Measurements from ENCODE around the gene PPP4R4. TPM values are rescaled to one million over a fixed set of nuclear protein-coding genes. Genes with fewer than 3 reads are reported as not detected.

The PPP4R4 gene
- total and polyA plus RNA-seq, 2 experiments from 2014 or later = 3.0 to 11.1 TPM

DNA sequence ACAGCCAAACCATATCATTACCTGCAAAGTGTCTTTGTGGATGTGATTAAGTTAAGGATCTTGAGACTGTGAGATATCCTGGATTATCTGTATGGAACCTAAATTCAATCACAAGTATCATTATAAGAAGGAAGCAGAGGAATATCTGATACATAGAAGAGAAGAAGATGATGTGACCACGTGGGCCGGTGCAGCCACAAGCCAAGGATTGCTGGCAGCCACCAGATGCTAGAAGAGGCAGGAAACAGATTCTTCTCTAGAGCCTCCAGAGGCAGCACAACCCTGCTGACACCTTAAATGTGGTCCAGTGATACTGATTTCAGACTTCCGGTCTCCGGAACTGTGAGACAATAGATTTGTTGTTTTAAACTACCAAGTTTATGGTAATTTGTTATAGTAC is 38.6 kb upstream of the PPP4R4 start:
- Histone ChIP-seq H3K4me2 (no peak overlapping the region), H3K36me3 (ENCODE audit: insufficient read depth) (no peaks in the 10 kb centered on the region), H3K4me3 (no peak overlapping the region), H3K27ac (ENCODE audit: low read depth) (no peak overlapping the region), H3K27me3 (ENCODE audit: insufficient read depth) (no peaks in the 10 kb centered on the region), H3K79me2 (replicated peaks; ENCODE audit: insufficient read depth) (no peaks in the 10 kb centered on the region), H3K9me2 (ENCODE audit: insufficient read depth) (no peaks in the 10 kb centered on the region), H4K20me1 (replicated peaks; ENCODE audit: insufficient read depth) (no peaks in the 10 kb centered on the region), H2AFZ (no peak overlapping the region), H3K4me1 (ENCODE audit: insufficient read depth) (peaks cover 9% of the 10 kb centered on the region), H3F3A (replicated peaks; ENCODE audit: low read depth) (no peaks in the 10 kb centered on the region)
- ATAC-seq (no peak), DNase-seq (ENCODE audit: low spot score) (no peak)
- peaks cover 21% of the 10 kb centered on the region for H3K9me3 Mint-ChIP-seq
- TF ChIP-seq, protein P1, sequence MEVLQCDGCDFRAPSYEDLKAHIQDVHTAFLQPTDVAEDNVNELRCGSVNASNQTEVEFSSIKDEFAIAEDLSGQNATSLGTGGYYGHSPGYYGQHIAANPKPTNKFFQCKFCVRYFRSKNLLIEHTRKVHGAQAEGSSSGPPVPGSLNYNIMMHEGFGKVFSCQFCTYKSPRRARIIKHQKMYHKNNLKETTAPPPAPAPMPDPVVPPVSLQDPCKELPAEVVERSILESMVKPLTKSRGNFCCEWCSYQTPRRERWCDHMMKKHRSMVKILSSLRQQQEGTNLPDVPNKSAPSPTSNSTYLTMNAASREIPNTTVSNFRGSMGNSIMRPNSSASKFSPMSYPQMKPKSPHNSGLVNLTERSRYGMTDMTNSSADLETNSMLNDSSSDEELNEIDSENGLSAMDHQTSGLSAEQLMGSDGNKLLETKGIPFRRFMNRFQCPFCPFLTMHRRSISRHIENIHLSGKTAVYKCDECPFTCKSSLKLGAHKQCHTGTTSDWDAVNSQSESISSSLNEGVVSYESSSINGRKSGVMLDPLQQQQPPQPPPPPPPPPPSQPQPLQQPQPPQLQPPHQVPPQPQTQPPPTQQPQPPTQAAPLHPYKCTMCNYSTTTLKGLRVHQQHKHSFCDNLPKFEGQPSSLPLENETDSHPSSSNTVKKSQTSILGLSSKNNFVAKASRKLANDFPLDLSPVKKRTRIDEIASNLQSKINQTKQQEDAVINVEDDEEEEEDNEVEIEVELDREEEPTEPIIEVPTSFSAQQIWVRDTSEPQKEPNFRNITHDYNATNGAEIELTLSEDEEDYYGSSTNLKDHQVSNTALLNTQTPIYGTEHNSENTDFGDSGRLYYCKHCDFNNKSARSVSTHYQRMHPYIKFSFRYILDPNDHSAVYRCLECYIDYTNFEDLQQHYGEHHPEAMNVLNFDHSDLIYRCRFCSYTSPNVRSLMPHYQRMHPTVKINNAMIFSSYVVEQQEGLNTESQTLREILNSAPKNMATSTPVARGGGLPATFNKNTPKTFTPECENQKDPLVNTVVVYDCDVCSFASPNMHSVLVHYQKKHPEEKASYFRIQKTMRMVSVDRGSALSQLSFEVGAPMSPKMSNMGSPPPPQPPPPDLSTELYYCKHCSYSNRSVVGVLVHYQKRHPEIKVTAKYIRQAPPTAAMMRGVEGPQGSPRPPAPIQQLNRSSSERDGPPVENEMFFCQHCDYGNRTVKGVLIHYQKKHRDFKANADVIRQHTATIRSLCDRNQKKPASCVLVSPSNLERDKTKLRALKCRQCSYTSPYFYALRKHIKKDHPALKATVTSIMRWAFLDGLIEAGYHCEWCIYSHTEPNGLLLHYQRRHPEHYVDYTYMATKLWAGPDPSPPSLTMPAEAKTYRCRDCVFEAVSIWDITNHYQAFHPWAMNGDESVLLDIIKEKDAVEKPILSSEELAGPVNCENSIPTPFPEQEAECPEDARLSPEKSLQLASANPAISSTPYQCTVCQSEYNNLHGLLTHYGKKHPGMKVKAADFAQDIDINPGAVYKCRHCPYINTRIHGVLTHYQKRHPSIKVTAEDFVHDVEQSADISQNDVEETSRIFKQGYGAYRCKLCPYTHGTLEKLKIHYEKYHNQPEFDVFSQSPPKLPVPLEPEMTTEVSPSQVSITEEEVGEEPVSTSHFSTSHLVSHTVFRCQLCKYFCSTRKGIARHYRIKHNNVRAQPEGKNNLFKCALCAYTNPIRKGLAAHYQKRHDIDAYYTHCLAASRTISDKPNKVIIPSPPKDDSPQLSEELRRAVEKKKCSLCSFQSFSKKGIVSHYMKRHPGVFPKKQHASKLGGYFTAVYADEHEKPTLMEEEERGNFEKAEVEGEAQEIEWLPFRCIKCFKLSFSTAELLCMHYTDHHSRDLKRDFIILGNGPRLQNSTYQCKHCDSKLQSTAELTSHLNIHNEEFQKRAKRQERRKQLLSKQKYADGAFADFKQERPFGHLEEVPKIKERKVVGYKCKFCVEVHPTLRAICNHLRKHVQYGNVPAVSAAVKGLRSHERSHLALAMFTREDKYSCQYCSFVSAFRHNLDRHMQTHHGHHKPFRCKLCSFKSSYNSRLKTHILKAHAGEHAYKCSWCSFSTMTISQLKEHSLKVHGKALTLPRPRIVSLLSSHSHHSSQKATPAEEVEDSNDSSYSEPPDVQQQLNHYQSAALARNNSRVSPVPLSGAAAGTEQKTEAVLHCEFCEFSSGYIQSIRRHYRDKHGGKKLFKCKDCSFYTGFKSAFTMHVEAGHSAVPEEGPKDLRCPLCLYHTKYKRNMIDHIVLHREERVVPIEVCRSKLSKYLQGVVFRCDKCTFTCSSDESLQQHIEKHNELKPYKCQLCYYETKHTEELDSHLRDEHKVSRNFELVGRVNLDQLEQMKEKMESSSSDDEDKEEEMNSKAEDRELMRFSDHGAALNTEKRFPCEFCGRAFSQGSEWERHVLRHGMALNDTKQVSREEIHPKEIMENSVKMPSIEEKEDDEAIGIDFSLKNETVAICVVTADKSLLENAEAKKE (CRISPR knock-in tag; IDR thresholded peaks at IDR 0.05) = no peak
- TF ChIP-seq ZNF331 (CRISPR knock-in tag; IDR thresholded peaks at IDR 0.05; ENCODE audit: low read depth) (no peak), STAT1 (IDR thresholded peaks at IDR 0.05; ENCODE audit: unreplicated experiment) (no peak), CREB1 (CRISPR knock-in tag; IDR thresholded peaks at IDR 0.05; ENCODE audit: low read depth) (no peak), ZNF114 (CRISPR knock-in tag; IDR thresholded peaks at IDR 0.05) (no peak), POLR2AphosphoS5 (IDR thresholded peaks at IDR 0.05; ENCODE audit: low read depth) (no peak)
- TF ChIP-seq, protein P2, sequence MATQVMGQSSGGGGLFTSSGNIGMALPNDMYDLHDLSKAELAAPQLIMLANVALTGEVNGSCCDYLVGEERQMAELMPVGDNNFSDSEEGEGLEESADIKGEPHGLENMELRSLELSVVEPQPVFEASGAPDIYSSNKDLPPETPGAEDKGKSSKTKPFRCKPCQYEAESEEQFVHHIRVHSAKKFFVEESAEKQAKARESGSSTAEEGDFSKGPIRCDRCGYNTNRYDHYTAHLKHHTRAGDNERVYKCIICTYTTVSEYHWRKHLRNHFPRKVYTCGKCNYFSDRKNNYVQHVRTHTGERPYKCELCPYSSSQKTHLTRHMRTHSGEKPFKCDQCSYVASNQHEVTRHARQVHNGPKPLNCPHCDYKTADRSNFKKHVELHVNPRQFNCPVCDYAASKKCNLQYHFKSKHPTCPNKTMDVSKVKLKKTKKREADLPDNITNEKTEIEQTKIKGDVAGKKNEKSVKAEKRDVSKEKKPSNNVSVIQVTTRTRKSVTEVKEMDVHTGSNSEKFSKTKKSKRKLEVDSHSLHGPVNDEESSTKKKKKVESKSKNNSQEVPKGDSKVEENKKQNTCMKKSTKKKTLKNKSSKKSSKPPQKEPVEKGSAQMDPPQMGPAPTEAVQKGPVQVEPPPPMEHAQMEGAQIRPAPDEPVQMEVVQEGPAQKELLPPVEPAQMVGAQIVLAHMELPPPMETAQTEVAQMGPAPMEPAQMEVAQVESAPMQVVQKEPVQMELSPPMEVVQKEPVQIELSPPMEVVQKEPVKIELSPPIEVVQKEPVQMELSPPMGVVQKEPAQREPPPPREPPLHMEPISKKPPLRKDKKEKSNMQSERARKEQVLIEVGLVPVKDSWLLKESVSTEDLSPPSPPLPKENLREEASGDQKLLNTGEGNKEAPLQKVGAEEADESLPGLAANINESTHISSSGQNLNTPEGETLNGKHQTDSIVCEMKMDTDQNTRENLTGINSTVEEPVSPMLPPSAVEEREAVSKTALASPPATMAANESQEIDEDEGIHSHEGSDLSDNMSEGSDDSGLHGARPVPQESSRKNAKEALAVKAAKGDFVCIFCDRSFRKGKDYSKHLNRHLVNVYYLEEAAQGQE (IDR thresholded peaks at IDR 0.05; ENCODE audit: unreplicated experiment) = no peak
- H3K4me1 Mint-ChIP-seq = peaks cover 13% of the 10 kb centered on the region
- peaks cover 10% of the 10 kb centered on the region; the same call in 2 of the 3 replicates for H3K36me3 Mint-ChIP-seq (ENCODE audit: low read depth)
- no peak overlapping the region for H3K4me3 Mint-ChIP-seq
- peaks cover 7% of the 10 kb centered on the region for H3K27me3 Mint-ChIP-seq (ENCODE audit: insufficient read depth, low read depth, poor library complexity)
- H3K27ac Mint-ChIP-seq = no peak overlapping the region

Data from GM23338 (cell line).